ENCODE results near the gene TLR10. TPM values are rescaled to one million over a fixed set of nuclear protein-coding genes. Genes with fewer than 3 reads are reported as not detected.

Gene TLR10
- total RNA-seq, result not detected in 2 replicates

DNA sequence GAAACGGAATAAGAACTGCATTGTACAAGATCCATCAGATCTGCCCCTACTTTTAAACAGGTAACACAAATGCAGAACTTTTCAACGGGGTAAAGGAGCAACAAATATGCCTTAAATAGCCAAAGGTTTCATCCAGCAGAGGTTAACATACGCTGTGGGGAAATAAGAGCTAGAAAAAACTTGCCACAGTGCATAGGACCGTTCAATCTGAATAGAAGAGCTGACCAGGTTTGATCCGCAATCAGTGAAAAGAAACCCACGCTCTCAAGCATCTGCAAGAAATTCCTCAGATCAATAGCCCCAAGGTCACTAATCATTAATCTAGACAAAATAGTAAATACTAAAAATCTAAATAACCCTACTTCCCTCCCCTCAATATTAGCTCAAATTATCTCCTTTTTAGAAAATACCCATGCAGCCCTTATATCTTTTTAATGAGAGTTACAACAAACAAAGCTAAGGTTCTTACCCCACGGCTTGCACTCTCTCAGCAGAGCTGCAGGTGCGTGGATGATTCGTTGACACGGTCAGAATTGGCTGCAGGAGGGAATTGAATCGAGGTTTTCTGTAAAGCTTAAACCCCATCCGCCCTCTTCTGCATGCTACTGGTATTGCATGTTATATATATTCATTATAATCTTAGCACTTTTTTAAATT lies at the start of gene TLR10:
Gene TLR10 (minus strand): TSS at position 539 of the 657 bp plus-strand sequence. CDS start 7,400 bp downstream, outside the sequence.

GRCh38 chr4:38804654-38805295 lies 22.0 kb upstream of the TLR10 start, which contains the start of gene TLR1:
TSS of gene TLR1 (minus strand) at chr4:38804791. CDS start at chr4:38798831, 5,960 bp downstream.

Small RNA genes within 50 kb of the gene (small RNA-seq; reads per million reads assigned to genes)
- not detected for gene RNA5SP158

Other genes starting within 250 kb of the TLR10 start
- 41.0 and 45.2 TPM in 2 replicates for gene KLF3, start 118.8 kb downstream of the TLR10 start, total RNA-seq
- gene TLR1, start 21.8 kb upstream of the TLR10 start, total RNA-seq, result 15.7 and 29.9 TPM in 2 replicates
- 5.3 and 6.0 TPM in 2 replicates for gene TLR6, start 73.8 kb upstream of the TLR10 start, total RNA-seq
- 162 and 197 TPM in 2 replicates for gene FAM114A1, start 84.8 kb upstream of the TLR10 start, total RNA-seq
- gene TMEM156, start 249.4 kb upstream of the TLR10 start, total RNA-seq, result 1.0 and 3.7 TPM in 2 replicates

Measured in thoracic aorta endothelial cell (primary cell).